SU-DHL-6 (cell line): Measurements from ENCODE around the gene MAP6D1.

ENCODE experiments used
- H2AFZ ChIP-seq: fragments of 200-600 bp; sonication (generic); 2 replicates; pipeline ENCODE4 v1.6.1; 2014; ENCODE audit warnings: low read depth, mild to moderate bottlenecking, moderate library complexity, mixed read lengths, antibody characterized with exemption, low read length; ENCODE audit not compliant: severe bottlenecking
- H3F3A ChIP-seq: fragments of 200-600 bp; shearing (Covaris generic); 2 replicates; pipeline ENCODE4 v1.6.0; 2016; ENCODE audit warnings: antibody characterized with exemption, mild to moderate bottlenecking; ENCODE audit not compliant: insufficient read depth
- H3K27ac ChIP-seq: fragments of 200-600 bp; sonication (generic); 2 replicates; pipeline ENCODE4 v1.5.1; 2016; ENCODE audit warnings: low read depth, mild to moderate bottlenecking, low read length, moderate library complexity, mixed read lengths
- H3K27me3 ChIP-seq: fragments of 200-600 bp; sonication (generic), shearing (Covaris generic); 2 replicates; pipeline ENCODE4 v1.6.0; 2014; ENCODE audit warnings: mild to moderate bottlenecking, low read length
- H3K36me3 ChIP-seq: fragments of 200-600 bp; sonication (generic); 2 replicates; pipeline ENCODE4 v1.6.1; 2014; ENCODE audit warnings: mild to moderate bottlenecking, low read length, mixed read lengths
- H3K4me2 ChIP-seq: fragments of 300-600, 200-600 bp; shearing (Covaris generic), sonication (generic); 2 replicates; pipeline ENCODE4 v1.6.0; 2014; ENCODE audit warnings: low read length, low read depth, mild to moderate bottlenecking; ENCODE audit not compliant: poor library complexity, severe bottlenecking
- H3K4me3 ChIP-seq: fragments of 200-600 bp; sonication (generic); 2 replicates; pipeline ENCODE4 v1.5.1; 2014; ENCODE audit warnings: antibody characterized with exemption, low read length, mild to moderate bottlenecking, mixed read lengths; ENCODE audit not compliant: insufficient read depth, poor library complexity, severe bottlenecking
- H3K79me2 ChIP-seq: fragments of 200-600 bp; sonication (generic); 2 replicates; pipeline ENCODE4 v1.6.1; 2014; ENCODE audit warnings: mild to moderate bottlenecking, low read length, moderate library complexity; ENCODE audit not compliant: insufficient read depth
- H3K9ac ChIP-seq: fragments of 200-600 bp; sonication (generic); 2 replicates; pipeline ENCODE4 v1.7.0; 2014; ENCODE audit warnings: mild to moderate bottlenecking, low read length
- H3K9me2 ChIP-seq: fragments of 200-600 bp; sonication (generic); replicated peaks from 2 replicates; pipeline ENCODE4 v1.6.1; 2014; ENCODE audit warnings: low read length; ENCODE audit not compliant: insufficient read depth
- H3K9me3 ChIP-seq: fragments of 200-600 bp; sonication (generic); 2 replicates; pipeline ENCODE4 v1.6.1; 2014; ENCODE audit warnings: low read length, mixed read lengths; ENCODE audit not compliant: insufficient read depth
- H4K20me1 ChIP-seq: fragments of 200-600 bp; sonication (generic); 2 replicates; pipeline ENCODE4 v1.6.1; 2014; ENCODE audit warnings: low read depth, mild to moderate bottlenecking, antibody characterized with exemption, low read length, moderate library complexity, mixed read lengths
- EZH2phosphoT487 ChIP-seq: fragments of 200-600 bp; sonication (generic), shearing (Covaris generic); conservative IDR thresholded peaks from 2 replicates; pipeline ENCODE4 v1.6.1; 2018; ENCODE audit warnings: mild to moderate bottlenecking, antibody characterized with exemption, low read length, moderate library complexity, mixed read lengths
- TF ChIP-seq, protein P1 (sequence below): fragments of 200-600 bp; sonication (generic); IDR thresholded peaks from one replicate; pipeline ENCODE4 v1.5.1; 2017; ENCODE audit warnings: antibody characterized with exemption, mild to moderate bottlenecking, low read length, moderate library complexity; ENCODE audit not compliant: insufficient read depth, poor library complexity, severe bottlenecking

The MAP6D1 gene

DNA sequence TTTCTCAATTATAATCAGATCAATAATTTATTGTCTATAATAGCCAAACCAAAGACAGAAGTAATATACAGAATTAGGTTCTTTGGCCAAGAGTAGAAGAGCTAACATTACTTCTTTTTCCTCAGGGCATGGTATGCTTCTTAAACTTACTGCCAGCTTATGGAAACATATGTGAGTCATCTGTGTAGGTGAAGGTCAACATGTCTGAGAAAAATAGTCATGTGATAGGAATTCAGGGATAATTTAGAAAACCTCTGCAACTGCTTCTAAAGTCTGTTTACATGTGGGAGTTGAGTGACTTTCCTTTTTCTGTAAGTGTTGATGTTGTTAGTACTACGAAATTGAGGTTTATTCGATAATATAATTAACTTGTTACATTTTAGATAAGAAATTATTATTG is 19.2 kb upstream of the MAP6D1 start:
- Histone ChIP-seq H3K4me2 (no peak overlapping the region), H3K36me3 (peaks cover 16% of the 10 kb centered on the region; the same call in 1 of the 2 replicates), H3K27ac (no peak overlapping the region)

DNA sequence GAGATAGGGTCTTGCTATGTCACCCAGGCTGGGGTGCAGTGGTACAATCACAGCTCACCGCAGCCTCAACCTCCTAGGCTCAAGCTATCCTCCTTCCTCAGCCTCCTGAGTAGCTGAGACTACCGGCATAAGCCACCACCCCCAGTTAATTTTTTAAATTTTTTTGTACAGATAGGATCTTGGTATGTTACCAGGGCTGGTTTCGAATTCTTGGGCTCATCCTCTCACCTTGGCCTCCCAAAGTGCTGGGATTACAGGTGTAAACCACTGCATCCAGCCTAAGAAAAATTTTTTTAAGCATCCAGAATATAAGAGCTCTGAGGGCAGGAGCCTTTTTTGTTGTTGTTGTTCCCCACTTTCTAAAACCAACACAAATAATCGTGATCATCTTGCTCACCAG is 14.4 kb upstream of the MAP6D1 start:
- TF ChIP-seq, protein P1, sequence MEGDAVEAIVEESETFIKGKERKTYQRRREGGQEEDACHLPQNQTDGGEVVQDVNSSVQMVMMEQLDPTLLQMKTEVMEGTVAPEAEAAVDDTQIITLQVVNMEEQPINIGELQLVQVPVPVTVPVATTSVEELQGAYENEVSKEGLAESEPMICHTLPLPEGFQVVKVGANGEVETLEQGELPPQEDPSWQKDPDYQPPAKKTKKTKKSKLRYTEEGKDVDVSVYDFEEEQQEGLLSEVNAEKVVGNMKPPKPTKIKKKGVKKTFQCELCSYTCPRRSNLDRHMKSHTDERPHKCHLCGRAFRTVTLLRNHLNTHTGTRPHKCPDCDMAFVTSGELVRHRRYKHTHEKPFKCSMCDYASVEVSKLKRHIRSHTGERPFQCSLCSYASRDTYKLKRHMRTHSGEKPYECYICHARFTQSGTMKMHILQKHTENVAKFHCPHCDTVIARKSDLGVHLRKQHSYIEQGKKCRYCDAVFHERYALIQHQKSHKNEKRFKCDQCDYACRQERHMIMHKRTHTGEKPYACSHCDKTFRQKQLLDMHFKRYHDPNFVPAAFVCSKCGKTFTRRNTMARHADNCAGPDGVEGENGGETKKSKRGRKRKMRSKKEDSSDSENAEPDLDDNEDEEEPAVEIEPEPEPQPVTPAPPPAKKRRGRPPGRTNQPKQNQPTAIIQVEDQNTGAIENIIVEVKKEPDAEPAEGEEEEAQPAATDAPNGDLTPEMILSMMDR = no peak
- no peak for TF ChIP-seq EZH2phosphoT487
- Histone ChIP-seq H3K4me3 (no peak overlapping the region), H3K36me3 (peaks cover 14% of the 10 kb centered on the region; the same call in 1 of the 2 replicates), H3K9me3 (no peaks in the 10 kb centered on the region), H3K4me2 (no peak overlapping the region), H3K27me3 (no peaks in the 10 kb centered on the region), H4K20me1 (no peaks in the 10 kb centered on the region), H3K9ac (no peak overlapping the region), H3K79me2 (no peaks in the 10 kb centered on the region), H2AFZ (no peak overlapping the region), H3K9me2 (no peaks in the 10 kb centered on the region), H3F3A (no peaks in the 10 kb centered on the region), H3K27ac (no peak overlapping the region)

More for the DNA sequence above, 19.2 kb upstream of the MAP6D1 start:
- Histone ChIP-seq H3K9me3 (no peaks in the 10 kb centered on the region), H3K9ac (no peak overlapping the region), H3F3A (no peaks in the 10 kb centered on the region), H4K20me1 (no peaks in the 10 kb centered on the region), H3K4me3 (no peak overlapping the region), H2AFZ (no peak overlapping the region), H3K27me3 (no peaks in the 10 kb centered on the region), H3K79me2 (no peaks in the 10 kb centered on the region), H3K9me2 (no peaks in the 10 kb centered on the region)
- TF ChIP-seq, protein P1 = no peak
- TF ChIP-seq EZH2phosphoT487 = no peak

DNA sequence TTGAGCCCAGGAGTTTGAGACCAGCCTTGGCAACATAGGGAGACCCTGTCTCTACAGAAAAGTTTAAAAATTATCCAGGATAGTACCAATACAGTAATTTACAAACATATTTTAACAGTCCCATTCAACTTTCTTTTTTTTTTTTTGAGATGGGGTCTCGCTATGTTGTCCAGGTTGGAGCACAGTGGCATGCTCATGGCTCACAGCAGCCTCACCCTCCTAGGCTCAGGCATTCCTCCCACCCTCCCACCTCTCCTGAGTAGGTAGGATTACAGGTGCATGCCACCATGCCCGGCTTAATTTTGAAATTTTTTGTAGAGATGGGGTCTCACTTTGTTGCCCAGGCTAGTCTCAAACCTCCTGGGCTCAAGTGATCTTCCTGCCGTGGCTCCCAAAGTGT is 12.5 kb upstream of the MAP6D1 start:
- no peak overlapping the region for H3K9ac ChIP-seq
- no peaks in the 10 kb centered on the region for H3K27me3 ChIP-seq
- no peaks in the 10 kb centered on the region for H4K20me1 ChIP-seq
- no peaks in the 10 kb centered on the region for H3F3A ChIP-seq
- no peaks in the 10 kb centered on the region for H3K79me2 ChIP-seq
- no peak overlapping the region for H3K4me3 ChIP-seq
- H3K36me3 ChIP-seq = peaks cover 10% of the 10 kb centered on the region; the same call in 1 of the 2 replicates
- H3K9me3 ChIP-seq = no peaks in the 10 kb centered on the region
- H2AFZ ChIP-seq = no peak overlapping the region
- no peak overlapping the region for H3K4me2 ChIP-seq
- TF ChIP-seq EZH2phosphoT487 = no peak
- TF ChIP-seq, protein P1 = no peak
- H3K27ac ChIP-seq = no peak overlapping the region
- H3K9me2 ChIP-seq = no peaks in the 10 kb centered on the region
